Measurements from ENCODE around the gene SC5D. TPM values are rescaled to one million over a fixed set of nuclear protein-coding genes. Genes with fewer than 3 reads are reported as not detected.

Gene SC5D
- total RNA-seq, 1 donor from 2014 or later: 26.3 TPM

DNA sequence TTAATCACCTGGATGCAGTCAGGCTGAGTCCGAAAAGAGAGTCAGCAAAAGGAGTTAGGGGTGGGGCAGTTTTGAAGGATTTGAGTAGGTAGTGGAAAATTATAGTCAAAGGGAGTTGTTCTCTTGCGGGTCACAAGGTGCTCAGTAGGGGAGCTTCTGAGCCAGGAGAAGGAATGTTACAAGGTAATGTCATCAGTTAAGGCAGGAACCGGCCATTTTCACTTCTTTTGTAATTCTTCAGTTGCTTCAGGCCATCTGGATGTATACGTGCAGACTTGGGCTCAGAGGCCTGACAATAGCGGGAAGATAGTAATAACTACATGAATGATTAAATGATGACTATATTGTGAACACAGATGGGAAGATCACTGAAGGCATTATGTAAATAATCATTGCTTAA lies 6.2 kb downstream of the SC5D start:
- Mint-ChIP-seq H3K36me3 (ENCODE audit: low read depth) (peaks cover 32% of the 10 kb centered on the region), H3K9me3 (peaks cover 3% of the 10 kb centered on the region), H3K27ac (no peak overlapping the region), H3K4me3 (no peak overlapping the region), H3K27me3 (ENCODE audit: insufficient read depth) (no peaks in the 10 kb centered on the region), H3K4me1 (ENCODE audit: low read depth) (peaks cover 46% of the 10 kb centered on the region)
- DNase-seq (ENCODE audit: low spot score): no peak
- intact Hi-C loops (cut with micrococcal nuclease): no loop called here

DNA sequence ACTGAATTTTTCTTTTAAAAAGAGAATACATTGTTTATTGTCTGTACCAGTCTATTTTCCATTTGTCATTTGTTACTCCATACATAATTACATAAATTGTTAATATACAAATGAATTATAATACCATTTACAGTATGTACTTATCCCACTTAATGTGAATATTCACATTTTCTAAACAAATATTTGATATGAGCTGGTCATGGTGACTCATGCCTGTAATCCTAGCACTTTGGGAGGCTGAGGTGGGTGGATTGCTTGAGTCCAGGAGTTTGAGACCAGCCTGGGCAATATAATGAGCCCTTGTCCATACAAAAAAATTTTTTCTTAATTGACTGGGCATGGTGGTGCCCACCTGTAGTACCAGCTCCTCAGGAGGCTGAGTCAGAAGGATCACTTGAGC lies 6.8 kb downstream of the SC5D start:
- Mint-ChIP-seq H3K4me1 (ENCODE audit: low read depth) (peaks cover 42% of the 10 kb centered on the region), H3K4me3 (no peak overlapping the region), H3K27me3 (ENCODE audit: insufficient read depth) (no peaks in the 10 kb centered on the region), H3K9me3 (peaks cover 3% of the 10 kb centered on the region), H3K36me3 (ENCODE audit: low read depth) (peaks cover 35% of the 10 kb centered on the region), H3K27ac (no peak overlapping the region)
- no peak for DNase-seq (ENCODE audit: low spot score)
- intact Hi-C loops (cut with micrococcal nuclease): no loop called here

DNA sequence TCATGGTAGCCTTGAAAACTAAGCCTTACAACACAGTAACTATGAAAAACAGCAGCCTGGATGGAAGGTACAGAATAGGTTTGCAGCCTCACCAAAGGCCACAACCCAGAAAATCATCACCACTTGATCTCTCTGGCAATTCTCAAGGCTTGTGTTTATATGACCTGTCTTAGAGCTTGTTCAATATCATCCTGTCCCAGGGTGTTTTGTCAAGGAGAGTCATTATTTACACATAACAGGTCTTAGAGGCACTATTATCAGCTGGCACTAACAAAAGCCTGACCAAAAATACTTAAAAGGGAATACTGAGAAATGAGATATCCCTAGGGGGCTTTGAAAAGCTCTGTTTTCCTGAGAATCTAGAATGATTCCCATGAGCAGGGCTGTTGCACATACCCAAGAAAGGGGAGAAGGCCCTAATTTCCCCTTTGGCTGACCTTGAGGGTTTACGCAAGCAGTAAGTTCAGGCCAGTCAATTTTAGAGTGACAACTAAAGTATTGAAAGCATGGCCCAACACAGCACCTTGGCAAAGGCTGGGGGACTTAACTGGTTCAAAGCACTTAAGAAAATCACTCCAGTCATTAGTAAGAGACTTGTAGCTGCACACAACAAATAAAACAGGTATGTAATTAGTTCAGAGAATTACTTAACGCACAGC lies 7.9 kb downstream of the SC5D start:
- Mint-ChIP-seq H3K27ac (no peak overlapping the region), H3K9me3 (peaks cover 3% of the 10 kb centered on the region), H3K36me3 (ENCODE audit: low read depth) (peaks cover 40% of the 10 kb centered on the region), H3K27me3 (ENCODE audit: insufficient read depth) (no peaks in the 10 kb centered on the region), H3K4me3 (no peak overlapping the region), H3K4me1 (ENCODE audit: low read depth) (peaks cover 33% of the 10 kb centered on the region)
- intact Hi-C loops (cut with micrococcal nuclease): no loop called here
- DNase-seq (ENCODE audit: low spot score): no peak

DNA sequence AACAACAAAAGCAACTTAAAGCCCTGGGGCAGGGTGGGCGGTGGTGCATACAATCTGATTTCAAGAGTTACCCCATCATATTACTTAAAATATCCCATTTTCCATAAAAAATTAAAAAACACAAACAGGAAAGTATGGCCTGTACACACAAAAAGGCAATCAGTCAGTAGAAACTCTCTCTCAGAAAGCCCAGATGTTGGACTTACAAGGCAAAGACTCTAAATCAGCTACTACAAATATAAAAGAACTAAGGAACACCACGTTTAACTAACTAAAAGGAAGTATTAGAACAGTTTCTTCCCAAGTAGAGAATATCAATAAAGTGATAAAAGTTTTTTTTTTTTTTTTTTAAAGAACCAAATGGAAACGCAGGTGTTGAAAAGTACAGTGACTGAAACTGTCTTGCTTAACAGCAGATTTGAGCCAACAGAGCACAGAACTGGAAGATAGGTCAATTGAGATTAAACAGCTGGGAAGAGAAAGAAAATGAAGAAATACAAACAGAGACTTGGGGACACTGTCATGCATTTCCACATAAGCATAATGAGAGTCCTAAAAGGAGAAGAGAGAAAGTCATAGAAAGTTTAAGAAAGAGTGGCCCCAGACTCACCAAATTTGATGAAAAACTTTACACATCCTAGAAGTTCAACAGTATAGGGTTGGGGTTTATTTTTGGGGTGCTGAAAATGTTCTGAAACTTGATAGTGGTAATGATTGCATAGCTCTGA lies 8.6 kb downstream of the SC5D start:
- no peak for DNase-seq (ENCODE audit: low spot score)
- H3K36me3 Mint-ChIP-seq (ENCODE audit: low read depth): peaks cover 39% of the 10 kb centered on the region
- no peak overlapping the region for H3K27ac Mint-ChIP-seq
- H3K4me1 Mint-ChIP-seq (ENCODE audit: low read depth): peaks cover 26% of the 10 kb centered on the region
- H3K27me3 Mint-ChIP-seq (ENCODE audit: insufficient read depth): no peaks in the 10 kb centered on the region
- intact Hi-C loops (cut with micrococcal nuclease): no loop called here
- no peak overlapping the region for H3K4me3 Mint-ChIP-seq
- H3K9me3 Mint-ChIP-seq: peaks cover 3% of the 10 kb centered on the region

DNA sequence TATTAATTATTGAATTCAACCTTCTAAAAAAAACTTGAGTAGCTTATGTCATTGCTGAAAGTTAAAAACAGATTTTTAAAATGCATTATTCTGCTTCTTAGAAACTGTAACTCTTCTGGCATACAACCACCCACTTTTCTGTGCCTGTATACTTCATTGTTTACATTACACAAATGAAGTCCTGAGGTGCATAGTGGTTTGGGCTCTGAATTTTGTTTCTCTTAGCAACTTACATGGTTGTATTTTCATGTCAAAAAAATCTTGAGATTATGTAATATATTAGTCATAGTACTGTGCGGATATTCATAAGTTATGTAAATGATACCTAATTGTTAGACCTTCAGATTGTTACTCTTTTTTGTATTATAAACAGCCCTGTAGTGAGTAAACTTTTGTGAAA lies 12.2 kb downstream of the SC5D start:
- no peak overlapping the region for H3K4me3 Mint-ChIP-seq
- no peaks in the 10 kb centered on the region for H3K27me3 Mint-ChIP-seq (ENCODE audit: insufficient read depth)
- no peaks in the 10 kb centered on the region for H3K9me3 Mint-ChIP-seq
- intact Hi-C loops (cut with micrococcal nuclease): no loop called here
- H3K4me1 Mint-ChIP-seq (ENCODE audit: low read depth): peaks cover 18% of the 10 kb centered on the region
- H3K36me3 Mint-ChIP-seq (ENCODE audit: low read depth): peaks cover 43% of the 10 kb centered on the region
- H3K27ac Mint-ChIP-seq: no peak overlapping the region
- DNase-seq (ENCODE audit: low spot score): no peak

DNA sequence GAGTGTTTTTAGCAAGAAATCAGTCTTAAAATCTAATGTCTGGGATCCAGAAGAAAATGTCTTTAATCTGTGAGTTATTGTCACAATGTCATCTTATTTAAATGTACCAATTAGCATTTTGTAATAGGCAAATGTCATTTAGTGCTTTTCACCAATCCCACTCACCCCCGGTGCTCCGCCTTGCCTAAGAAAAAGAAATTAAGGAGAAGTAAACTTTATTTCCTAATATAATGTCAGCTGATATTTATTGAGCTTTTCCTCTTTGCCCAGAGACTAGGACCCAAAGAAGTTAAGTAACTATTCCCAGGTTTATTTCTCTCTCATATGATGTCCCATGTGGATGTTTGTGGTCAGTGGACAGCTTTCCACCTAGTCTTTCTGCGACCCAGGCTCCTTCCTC lies 16.2 kb downstream of the SC5D start:
- intact Hi-C loops (cut with micrococcal nuclease): no loop called here
- Mint-ChIP-seq H3K4me3 (no peak overlapping the region), H3K36me3 (ENCODE audit: low read depth) (peaks cover 50% of the 10 kb centered on the region), H3K27ac (no peak overlapping the region), H3K27me3 (ENCODE audit: insufficient read depth) (no peaks in the 10 kb centered on the region), H3K4me1 (ENCODE audit: low read depth) (peaks cover 18% of the 10 kb centered on the region), H3K9me3 (no peaks in the 10 kb centered on the region)
- DNase-seq (ENCODE audit: low spot score): no peak

DNA sequence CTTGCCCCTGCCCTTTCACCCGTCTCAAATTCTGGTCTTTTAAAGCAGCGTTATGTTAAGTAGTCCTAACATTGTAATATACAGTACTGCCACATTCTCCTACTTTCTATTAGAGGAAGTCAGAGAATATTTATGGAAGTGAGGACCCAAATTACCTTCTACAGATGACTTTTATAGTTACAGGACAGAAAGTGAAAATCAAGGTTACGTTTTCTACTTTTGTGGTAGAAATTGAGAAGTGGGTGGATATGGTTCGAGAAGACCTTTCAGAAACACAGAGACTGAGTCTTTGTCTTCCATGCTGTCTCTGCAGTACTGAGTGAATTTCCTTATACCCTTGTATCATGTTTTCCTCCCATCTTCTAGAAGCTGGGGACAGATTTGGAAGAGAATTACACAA lies 17.1 kb downstream of the SC5D start:
- intact Hi-C loops (cut with micrococcal nuclease): no loop called here
- no peak overlapping the region for H3K27ac Mint-ChIP-seq
- no peak for DNase-seq (ENCODE audit: low spot score)

DNA sequence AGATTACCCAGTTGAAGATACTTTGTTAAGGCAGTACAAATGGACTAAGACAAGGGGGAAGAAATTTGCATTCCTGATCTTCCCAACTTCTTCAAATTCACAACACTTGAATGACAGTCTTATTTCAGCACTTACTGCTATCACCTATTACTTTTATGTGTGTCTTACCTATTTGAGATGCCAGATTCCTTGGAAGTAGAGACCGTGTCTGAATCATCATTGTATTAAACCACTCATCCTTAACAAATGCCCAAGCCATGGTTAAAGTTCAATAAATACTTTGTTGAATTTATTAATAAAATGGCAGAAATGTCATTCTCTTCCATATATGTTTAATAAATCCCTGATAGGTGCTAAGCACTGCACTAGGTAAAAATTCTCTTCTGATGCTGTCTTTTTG lies 18.3 kb downstream of the SC5D start:
- DNase-seq (ENCODE audit: low spot score): no peak
- Mint-ChIP-seq H3K4me1 (ENCODE audit: low read depth) (peaks cover 18% of the 10 kb centered on the region), H3K27ac (no peak overlapping the region), H3K4me3 (no peak overlapping the region), H3K9me3 (no peaks in the 10 kb centered on the region), H3K36me3 (ENCODE audit: low read depth) (peaks cover 36% of the 10 kb centered on the region), H3K27me3 (ENCODE audit: insufficient read depth) (no peaks in the 10 kb centered on the region)
- intact Hi-C loops (cut with micrococcal nuclease): no loop called here

More for the DNA sequence above, 17.1 kb downstream of the SC5D start:
- H3K27me3 Mint-ChIP-seq (ENCODE audit: insufficient read depth): no peaks in the 10 kb centered on the region
- peaks cover 45% of the 10 kb centered on the region for H3K36me3 Mint-ChIP-seq (ENCODE audit: low read depth)
- H3K4me3 Mint-ChIP-seq: no peak overlapping the region
- H3K9me3 Mint-ChIP-seq: no peaks in the 10 kb centered on the region
- peaks cover 18% of the 10 kb centered on the region for H3K4me1 Mint-ChIP-seq (ENCODE audit: low read depth)

DNA sequence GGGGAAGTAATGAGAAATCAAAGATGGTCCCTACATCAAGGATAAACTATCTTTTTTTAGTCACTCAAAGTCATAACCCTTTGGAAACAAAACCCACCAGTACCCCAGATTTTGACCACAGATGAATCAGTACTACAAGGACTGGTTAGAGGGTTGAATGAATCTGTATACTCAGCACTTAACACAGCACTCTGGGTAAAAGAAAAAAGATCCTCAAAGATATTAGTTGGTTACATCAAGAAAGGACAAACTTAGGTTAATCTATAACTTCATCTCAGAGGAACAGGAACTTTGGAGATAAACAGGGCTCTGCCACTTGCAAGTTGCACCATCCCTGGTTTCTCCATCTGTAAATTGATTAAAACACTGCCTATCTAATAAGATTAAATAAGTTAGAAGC lies 18.8 kb downstream of the SC5D start:
- intact Hi-C loops (cut with micrococcal nuclease): no loop called here
- H3K4me3 Mint-ChIP-seq: no peak overlapping the region
- H3K9me3 Mint-ChIP-seq: no peaks in the 10 kb centered on the region
- no peaks in the 10 kb centered on the region for H3K27me3 Mint-ChIP-seq (ENCODE audit: insufficient read depth)
- H3K36me3 Mint-ChIP-seq (ENCODE audit: low read depth): peaks cover 35% of the 10 kb centered on the region
- H3K27ac Mint-ChIP-seq: no peak overlapping the region
- DNase-seq (ENCODE audit: low spot score): no peak
- H3K4me1 Mint-ChIP-seq (ENCODE audit: low read depth): peaks cover 18% of the 10 kb centered on the region

DNA sequence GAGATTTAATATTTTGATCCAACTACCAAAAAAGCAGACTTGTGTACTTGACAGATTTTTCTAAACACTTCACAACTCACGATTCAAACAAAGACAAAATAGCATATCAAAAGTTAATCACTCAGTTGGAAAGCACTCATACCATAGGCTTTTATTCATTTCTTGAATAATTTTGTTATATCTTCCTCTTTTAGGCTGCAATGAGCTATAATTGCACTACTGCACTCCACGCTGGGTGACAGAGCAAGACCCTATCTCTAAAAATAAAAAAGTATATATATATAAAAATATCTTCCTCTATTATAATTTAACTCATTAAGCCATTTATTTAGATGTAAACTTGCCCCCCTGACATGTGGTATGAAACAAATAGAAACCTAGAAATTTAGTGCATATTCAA lies 19.9 kb downstream of the SC5D start:
- peaks cover 18% of the 10 kb centered on the region for H3K4me1 Mint-ChIP-seq (ENCODE audit: low read depth)
- H3K36me3 Mint-ChIP-seq (ENCODE audit: low read depth): peaks cover 26% of the 10 kb centered on the region
- no peak overlapping the region for H3K4me3 Mint-ChIP-seq
- DNase-seq (ENCODE audit: low spot score): no peak
- H3K27me3 Mint-ChIP-seq (ENCODE audit: insufficient read depth): no peaks in the 10 kb centered on the region
- intact Hi-C loops (cut with micrococcal nuclease): no loop called here
- H3K9me3 Mint-ChIP-seq: no peaks in the 10 kb centered on the region
- no peak overlapping the region for H3K27ac Mint-ChIP-seq

DNA sequence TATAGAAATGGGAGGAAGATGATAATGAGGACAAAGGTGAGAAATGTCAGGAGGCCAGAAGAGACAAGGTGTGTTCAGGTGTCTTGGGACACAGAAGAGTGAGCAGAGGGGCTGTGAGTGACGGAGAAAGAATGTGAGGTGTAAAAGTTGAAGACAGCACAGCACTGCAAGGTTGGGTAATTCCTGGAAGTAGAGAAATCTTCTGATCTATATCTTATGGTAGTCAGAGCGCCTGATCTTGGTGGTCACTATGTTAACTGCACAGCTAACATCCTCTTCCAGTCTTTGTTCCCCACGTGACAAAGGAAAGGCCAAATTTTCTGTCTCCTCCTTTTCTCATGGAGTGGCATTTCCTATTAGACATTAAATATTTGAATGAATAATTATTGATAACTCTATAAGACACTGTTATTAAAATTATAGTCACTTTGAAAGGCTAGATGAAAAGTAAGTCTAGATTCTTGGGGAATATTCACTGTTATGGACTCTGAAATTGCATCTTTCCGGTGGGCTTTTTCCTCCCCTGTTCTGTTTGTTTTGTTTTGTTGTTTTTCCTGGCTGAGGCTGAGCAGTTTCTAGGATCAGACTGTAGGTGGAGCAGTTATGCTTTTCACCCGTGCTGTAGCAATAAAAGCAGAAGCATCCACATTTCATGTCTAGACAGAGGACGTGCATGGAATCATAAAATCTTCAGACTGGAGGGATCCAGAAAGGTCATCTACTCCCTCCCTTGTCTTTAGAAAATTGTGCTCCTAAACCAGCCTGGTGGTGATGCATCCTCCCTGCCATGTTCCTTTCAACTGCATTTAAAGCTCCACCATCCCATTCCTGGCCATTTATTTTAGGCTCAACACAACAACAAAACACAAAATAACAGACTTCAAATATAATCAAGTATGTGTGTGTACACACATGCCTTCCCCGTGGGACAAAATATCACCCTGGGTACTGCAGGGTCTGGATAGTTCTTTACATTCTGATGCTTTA lies 26.6 kb downstream of the SC5D start:
- no peak for DNase-seq (ENCODE audit: low spot score)
- peaks cover 2% of the 10 kb centered on the region for H3K36me3 Mint-ChIP-seq (ENCODE audit: low read depth)
- no peak overlapping the region for H3K4me3 Mint-ChIP-seq
- H3K4me1 Mint-ChIP-seq (ENCODE audit: low read depth): peaks cover 24% of the 10 kb centered on the region
- intact Hi-C loops (cut with micrococcal nuclease): loop anchor here (1.0 to 2.0 kb wide), 3 partner anchors 98 to 272 kb away; no protein-coding TSS in a partner anchor
- peaks cover 5% of the 10 kb centered on the region for H3K27me3 Mint-ChIP-seq (ENCODE audit: insufficient read depth)
- no peak overlapping the region for H3K27ac Mint-ChIP-seq
- H3K9me3 Mint-ChIP-seq: no peaks in the 10 kb centered on the region

DNA sequence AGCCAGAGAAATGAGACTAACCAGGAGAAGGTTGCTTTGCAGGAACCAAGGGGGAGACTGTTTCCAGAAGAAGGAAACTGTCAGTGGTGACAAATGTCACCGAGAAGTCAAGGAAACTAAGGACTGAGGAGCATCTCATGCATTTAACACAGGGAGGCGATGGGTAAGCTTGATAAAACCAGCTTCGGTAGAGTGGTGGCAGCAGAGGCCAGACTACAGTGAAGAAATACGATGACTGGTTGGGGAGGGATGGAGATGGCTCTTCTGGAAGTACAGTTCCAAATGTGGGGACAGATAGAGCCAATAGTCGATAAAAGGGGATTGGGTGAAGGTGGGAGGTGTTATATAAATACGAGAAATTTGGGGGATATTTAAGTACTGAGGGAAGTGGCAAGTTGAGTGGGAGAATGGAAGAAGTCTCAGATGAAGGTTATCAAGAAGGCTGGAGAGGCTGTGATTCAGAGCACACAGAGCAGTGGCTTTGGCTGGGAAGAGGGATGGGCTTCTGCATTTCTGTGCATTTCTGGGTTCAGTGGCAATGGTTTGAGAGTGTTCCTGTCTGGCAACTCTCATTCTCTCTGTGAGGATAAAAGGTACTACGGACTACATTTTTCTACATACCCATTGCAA lies 29.2 kb downstream of the SC5D start:
- Mint-ChIP-seq H3K4me3 (no peak overlapping the region), H3K9me3 (no peaks in the 10 kb centered on the region), H3K27ac (no peak overlapping the region), H3K36me3 (ENCODE audit: low read depth) (no peaks in the 10 kb centered on the region), H3K4me1 (ENCODE audit: low read depth) (peaks cover 24% of the 10 kb centered on the region), H3K27me3 (ENCODE audit: insufficient read depth) (peaks cover 5% of the 10 kb centered on the region)
- peak; percentile 22 for DNase-seq (ENCODE audit: low spot score)
- intact Hi-C loops (cut with micrococcal nuclease): no loop called here

Data from activated T-helper 1 cell treated with anti-CD3 and anti-CD28 coated beads, Interleukin-12 subunit alpha, Interleukin-12 subunit beta, Interleukin-2, Interleukin-4 antibody, amounts not matched to agents 30 ng/mL and 10 ng/mL and 1 ng/mL, durations not matched to agents 14 hours and 24 hours and 36 hours (primary cell).